NCI-H2029 treated with DMSO at 0.1 percent for 48 hours (cell line): Measurements from ENCODE around the gene RNF167.

Experiments
- DNase-seq: peaks from one replicate; lab custom pipeline; 2025; lab: John Stamatoyannopoulos, UW

Gene RNF167

DNA sequence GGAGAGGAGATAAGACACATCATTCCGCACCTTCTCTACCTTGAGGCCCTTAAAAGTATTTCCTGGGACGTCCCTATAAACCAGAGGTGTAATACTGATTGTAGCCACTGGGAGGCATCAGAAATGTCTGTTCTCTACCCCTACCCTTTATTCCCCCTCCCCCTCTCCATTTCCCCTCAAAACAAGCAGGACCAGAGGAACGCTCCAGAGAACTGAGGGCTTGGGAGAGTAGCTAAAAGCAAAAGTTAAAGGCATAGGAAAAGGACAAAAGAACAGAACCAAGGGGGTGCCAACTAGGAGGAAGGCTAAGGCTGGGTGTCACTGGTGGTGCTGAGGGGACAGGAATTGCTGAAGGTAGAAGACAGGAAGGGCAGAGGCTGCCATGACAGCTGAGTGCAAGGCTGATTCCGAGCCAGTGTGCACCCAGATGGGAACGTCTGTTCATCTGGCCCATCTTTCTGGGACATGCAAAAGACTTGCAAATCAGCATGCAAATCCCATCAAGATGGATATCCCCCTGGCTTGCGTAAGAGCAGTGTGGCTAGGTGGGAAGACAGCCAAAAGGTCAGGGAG lies 40.7 kb downstream of the RNF167 start:
- DNase-seq, result peak; percentile 2

- DNase-seq, result no peak
Measured at GRCh38 chr17:4982305-4982704, 42.2 kb downstream of the RNF167 start.

- DNase-seq, result no peak
Measured at GRCh38 chr17:4986403-4986802, 46.3 kb downstream of the RNF167 start.

DNA sequence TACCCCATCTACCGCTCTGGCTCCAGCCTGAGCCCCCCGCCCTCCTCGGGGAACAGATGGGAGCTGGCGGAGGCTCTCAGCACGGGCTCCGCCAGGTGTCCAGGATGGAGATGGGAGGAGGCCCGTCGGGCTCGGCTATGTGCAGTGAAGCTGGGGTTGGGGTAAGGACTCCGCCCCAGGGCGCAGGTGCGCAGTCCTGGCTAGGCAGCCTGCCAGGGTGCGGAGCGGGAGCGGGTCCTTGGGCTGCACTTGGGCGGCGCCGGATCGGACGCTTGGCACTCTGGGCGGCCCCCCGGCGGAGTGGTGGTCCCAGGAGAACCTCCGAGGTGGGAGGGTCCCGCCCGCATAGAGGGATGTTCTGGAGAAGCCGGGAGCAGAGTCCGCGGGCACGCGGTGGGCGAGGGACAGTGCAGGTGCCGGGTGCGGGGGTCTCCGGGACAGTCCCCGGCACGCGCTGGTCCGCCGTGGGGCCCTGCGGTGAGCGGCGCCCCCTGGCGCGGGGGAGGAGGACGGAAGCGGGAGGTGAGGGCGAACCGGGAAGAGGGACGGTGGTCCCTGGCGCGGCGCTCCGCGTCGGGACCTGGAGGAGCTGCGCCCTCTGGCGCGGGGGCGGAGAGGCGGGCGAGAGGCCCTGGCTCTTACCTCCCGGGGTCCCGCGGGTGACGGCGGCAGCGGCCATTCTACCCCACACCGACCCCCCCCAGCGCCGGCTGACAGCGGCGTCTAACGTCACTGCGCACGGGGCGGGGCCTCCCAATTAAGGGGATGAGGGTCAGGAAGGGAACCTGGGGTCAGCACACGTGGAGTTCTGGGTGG lies 47.1 kb downstream of the RNF167 start, which contains the start of gene CAMTA2:
TSS of gene CAMTA2 (minus strand) at position 725 of the 816 bp plus-strand sequence. CDS start 1,453 bp downstream, outside the sequence.
- DNase-seq, result peak; percentile 17

- DNase-seq, result no peak
Measured at GRCh38 chr17:4987767-4988567, 47.9 kb downstream of the RNF167 start.

DNA sequence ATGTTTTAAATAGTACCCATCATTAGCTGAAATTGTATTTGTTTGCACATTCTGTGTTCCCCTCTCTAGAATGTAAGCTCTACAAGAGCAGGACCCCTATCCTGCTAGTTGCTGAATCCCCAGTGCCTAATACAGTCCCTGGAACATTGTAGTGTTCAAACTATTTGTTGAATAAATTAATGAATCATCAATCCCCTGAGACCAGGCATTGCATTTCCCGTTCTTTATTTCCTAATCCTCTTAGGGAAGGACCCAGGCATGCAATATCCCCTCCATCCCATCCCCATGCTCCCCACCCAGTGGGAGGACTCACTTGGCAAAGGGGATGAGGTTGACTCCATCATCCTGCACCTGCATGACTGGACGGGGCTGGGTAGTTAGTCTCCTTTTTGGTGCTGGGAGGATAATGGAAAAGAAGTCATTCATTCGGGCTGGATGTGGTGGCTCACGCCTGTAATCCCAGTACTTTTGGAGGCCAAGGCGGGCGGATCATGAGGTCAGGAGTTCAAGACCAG lies 54.1 kb downstream of the RNF167 start:
- DNase-seq, result no peak
